HepG2 (cell line): Measurements from ENCODE around the gene VPS4A. TPM values are rescaled to one million over a fixed set of nuclear protein-coding genes. Genes with fewer than 3 reads are reported as not detected.
A peak's percentile ranks its signal among the peaks of the same experiment; 100 is the strongest.

ENCODE experiments used
- CCDC6 ChIP-seq: sonication (generic); formaldehyde crosslinking; IDR thresholded peaks from 2 replicates; pipeline ENCODE4 v1.8.1; 2022; ENCODE audit warnings: mild to moderate bottlenecking, missing genetic modification reagents, moderate library complexity
- KDM1A ChIP-seq: IDR thresholded peaks from 2 replicates; pipeline ENCODE4 v1.6.1; 2016; ENCODE audit warnings: missing compliant biosample characterization
- MAZ ChIP-seq, 2 experiments: sonication (generic) in 1 of 2; formaldehyde crosslinking in 1 of 2; IDR thresholded peaks; 2 replicates each; pipeline versions ENCODE4 v1.5.0 to v1.6.1; 2012 to 2020; ENCODE audit warnings: low read depth in 2 of 2, mild to moderate bottlenecking in 2 of 2, borderline replicate concordance in 1 of 2, improper control_type of control experiment in 1 of 2, low read length in 1 of 2, missing genetic modification reagents in 1 of 2, moderate library complexity in 1 of 2
- MIXL1 ChIP-seq: IDR thresholded peaks from 2 replicates; pipeline ENCODE4 v1.6.1; 2016
- POGZ ChIP-seq: sonication (generic); formaldehyde crosslinking; IDR thresholded peaks from 2 replicates; pipeline ENCODE4 v1.4.0; 2020; ENCODE audit warnings: mild to moderate bottlenecking, missing genetic modification reagents
- RBFOX2 ChIP-seq: fragments of 200-400 bp; formaldehyde crosslinking; IDR thresholded peaks from 2 replicates; pipeline ENCODE4 v1.6.1; 2017; ENCODE audit warnings: low read depth, mild to moderate bottlenecking, low read length
- SOX5 ChIP-seq: IDR thresholded peaks from 2 replicates; pipeline ENCODE4 v1.6.1; 2016; ENCODE audit warnings: borderline replicate concordance
- SP1 ChIP-seq, 2 experiments: fragments of 450-650 bp in 1 of 2; sonication (generic) in 1 of 2; formaldehyde crosslinking in 1 of 2; IDR thresholded peaks; 2 replicates each; pipeline versions ENCODE4 v1.4.0 to v1.6.1; 2016 to 2020; ENCODE audit warnings: missing genetic modification reagents in 1 of 2
- ZFP36 ChIP-seq: fragments of 150-350 bp; IDR thresholded peaks from 2 replicates; pipeline ENCODE4 v1.6.1; 2018; ENCODE audit warnings: borderline replicate concordance, low read length, low read depth; ENCODE audit not compliant: partially characterized antibody
- ZNF263 ChIP-seq: sonication (generic); formaldehyde crosslinking; IDR thresholded peaks from 2 replicates; pipeline ENCODE4 v1.4.0; 2020; ENCODE audit warnings: missing genetic modification reagents
- ZNF296 ChIP-seq: sonication (generic); formaldehyde crosslinking; conservative IDR thresholded peaks from 2 replicates; pipeline ENCODE4 v1.5.0; 2020; ENCODE audit warnings: mild to moderate bottlenecking, missing genetic modification reagents
- ZSCAN9 ChIP-seq: IDR thresholded peaks from 2 replicates; pipeline ENCODE4 v1.6.1; 2016; ENCODE audit warnings: borderline replicate concordance
- polyA plus RNA-seq, 8 experiments: library from polyadenylated mRNA; depleted of rRNA in 3 of 8; stranded (reverse) in 7 of 8; unstranded in 1 of 8; fragments of >200 nt; fragmentation: Illumina TruSeq in 4 of 8; extraction: Trizol in 4 of 8; gene quantifications; 2 replicates each; pipeline versions ENCODE4 v1.2.1 to v1.2.3, GENCODE V29; 2011 to 2016; ENCODE audit warnings: low read depth in 4 of 8, missing spikeins in 1 of 8, mixed read lengths in 1 of 8; ENCODE audit not compliant: insufficient read depth in 1 of 8
- total RNA-seq, 5 experiments: library from RNA; depleted of rRNA; stranded (reverse); fragments of >200 nt; fragmentation: Illumina TruSeq; extraction: Trizol; gene quantifications; 2 replicates each; pipeline ENCODE4 v1.2.3, GENCODE V29; 2016; ENCODE audit warnings: low read depth in 1 of 5
- TF ChIP-seq, protein P1 (sequence below), 2 experiments: sonication (generic) in 1 of 2; formaldehyde crosslinking in 1 of 2; IDR thresholded peaks; 2 replicates each; pipeline versions ENCODE4 v1.6.1 to v1.9.0; 2014 to 2022; ENCODE audit warnings: antibody characterized with exemption in 1 of 2, borderline replicate concordance in 1 of 2, inconsistent platforms in 1 of 2, low read depth in 1 of 2, missing genetic modification reagents in 1 of 2
- TF ChIP-seq, protein P2 (sequence below): sonication (generic); formaldehyde crosslinking; IDR thresholded peaks from 2 replicates; pipeline ENCODE4 v1.5.0; 2020; ENCODE audit warnings: mild to moderate bottlenecking, missing genetic modification reagents, borderline replicate concordance
- TF ChIP-seq, protein P3 (sequence below): IDR thresholded peaks from 2 replicates; pipeline ENCODE4 v1.6.1; 2016; ENCODE audit warnings: mild to moderate bottlenecking, missing biosample characterization, missing genetic modification reagents

The VPS4A gene
- total and polyA plus RNA-seq, 2 of the 13 experiments (the other 11 are each of a cell fraction or from before 2014, with no cell fraction given), result 13.2 to 27.9 TPM

DNA sequence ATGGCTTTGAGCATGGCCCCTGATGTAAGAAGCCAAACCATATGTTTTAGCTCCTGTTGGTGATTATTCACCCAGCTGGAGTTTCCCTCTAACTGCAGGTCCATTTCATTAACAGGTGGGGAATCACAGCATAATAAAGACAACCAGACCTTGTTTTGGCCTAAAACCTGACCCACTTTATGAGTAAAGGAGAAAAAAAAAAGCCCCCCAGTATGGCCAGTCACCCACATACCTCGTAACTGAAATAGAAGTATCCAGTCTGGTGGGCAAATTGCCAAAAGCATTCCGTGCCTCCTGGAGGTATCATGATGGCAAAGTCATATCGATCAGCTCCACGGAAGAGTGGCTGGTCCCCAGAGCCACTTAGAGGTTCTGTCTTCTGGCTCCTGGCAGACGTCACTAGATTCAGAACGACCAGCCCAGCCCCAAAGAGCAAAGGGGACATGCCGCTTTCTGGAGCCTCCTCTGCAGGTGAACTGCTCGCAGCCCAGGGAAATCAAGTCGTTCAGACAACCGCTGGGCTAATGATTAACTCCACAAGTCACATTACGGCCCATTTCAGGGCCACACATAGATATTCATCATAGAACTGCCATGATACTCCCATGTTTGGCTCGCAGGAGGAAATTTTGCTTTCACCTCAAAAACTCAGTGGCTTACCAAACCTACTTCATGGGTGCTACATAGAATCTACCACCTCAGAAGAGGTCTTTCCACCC is 40.3 kb downstream of the VPS4A start, which contains the start of gene TMED6 (continued):
- no peak for TF ChIP-seq SP1 (IDR thresholded peaks at IDR 0.05)
- no peak for TF ChIP-seq SP1 (CRISPR knock-in tag; IDR thresholded peaks at IDR 0.05)
- no peak for TF ChIP-seq CCDC6 (CRISPR knock-in tag)
- TF ChIP-seq, protein P1, sequence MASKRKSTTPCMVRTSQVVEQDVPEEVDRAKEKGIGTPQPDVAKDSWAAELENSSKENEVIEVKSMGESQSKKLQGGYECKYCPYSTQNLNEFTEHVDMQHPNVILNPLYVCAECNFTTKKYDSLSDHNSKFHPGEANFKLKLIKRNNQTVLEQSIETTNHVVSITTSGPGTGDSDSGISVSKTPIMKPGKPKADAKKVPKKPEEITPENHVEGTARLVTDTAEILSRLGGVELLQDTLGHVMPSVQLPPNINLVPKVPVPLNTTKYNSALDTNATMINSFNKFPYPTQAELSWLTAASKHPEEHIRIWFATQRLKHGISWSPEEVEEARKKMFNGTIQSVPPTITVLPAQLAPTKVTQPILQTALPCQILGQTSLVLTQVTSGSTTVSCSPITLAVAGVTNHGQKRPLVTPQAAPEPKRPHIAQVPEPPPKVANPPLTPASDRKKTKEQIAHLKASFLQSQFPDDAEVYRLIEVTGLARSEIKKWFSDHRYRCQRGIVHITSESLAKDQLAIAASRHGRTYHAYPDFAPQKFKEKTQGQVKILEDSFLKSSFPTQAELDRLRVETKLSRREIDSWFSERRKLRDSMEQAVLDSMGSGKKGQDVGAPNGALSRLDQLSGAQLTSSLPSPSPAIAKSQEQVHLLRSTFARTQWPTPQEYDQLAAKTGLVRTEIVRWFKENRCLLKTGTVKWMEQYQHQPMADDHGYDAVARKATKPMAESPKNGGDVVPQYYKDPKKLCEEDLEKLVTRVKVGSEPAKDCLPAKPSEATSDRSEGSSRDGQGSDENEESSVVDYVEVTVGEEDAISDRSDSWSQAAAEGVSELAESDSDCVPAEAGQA (IDR thresholded peaks at IDR 0.05; ENCODE audit: low read depth), result no peak
- TF ChIP-seq, protein P1 (CRISPR knock-in tag; IDR thresholded peaks at IDR 0.05; ENCODE audit: borderline replicate concordance), result no peak
- no peak for TF ChIP-seq RBFOX2
- TF ChIP-seq, protein P2, sequence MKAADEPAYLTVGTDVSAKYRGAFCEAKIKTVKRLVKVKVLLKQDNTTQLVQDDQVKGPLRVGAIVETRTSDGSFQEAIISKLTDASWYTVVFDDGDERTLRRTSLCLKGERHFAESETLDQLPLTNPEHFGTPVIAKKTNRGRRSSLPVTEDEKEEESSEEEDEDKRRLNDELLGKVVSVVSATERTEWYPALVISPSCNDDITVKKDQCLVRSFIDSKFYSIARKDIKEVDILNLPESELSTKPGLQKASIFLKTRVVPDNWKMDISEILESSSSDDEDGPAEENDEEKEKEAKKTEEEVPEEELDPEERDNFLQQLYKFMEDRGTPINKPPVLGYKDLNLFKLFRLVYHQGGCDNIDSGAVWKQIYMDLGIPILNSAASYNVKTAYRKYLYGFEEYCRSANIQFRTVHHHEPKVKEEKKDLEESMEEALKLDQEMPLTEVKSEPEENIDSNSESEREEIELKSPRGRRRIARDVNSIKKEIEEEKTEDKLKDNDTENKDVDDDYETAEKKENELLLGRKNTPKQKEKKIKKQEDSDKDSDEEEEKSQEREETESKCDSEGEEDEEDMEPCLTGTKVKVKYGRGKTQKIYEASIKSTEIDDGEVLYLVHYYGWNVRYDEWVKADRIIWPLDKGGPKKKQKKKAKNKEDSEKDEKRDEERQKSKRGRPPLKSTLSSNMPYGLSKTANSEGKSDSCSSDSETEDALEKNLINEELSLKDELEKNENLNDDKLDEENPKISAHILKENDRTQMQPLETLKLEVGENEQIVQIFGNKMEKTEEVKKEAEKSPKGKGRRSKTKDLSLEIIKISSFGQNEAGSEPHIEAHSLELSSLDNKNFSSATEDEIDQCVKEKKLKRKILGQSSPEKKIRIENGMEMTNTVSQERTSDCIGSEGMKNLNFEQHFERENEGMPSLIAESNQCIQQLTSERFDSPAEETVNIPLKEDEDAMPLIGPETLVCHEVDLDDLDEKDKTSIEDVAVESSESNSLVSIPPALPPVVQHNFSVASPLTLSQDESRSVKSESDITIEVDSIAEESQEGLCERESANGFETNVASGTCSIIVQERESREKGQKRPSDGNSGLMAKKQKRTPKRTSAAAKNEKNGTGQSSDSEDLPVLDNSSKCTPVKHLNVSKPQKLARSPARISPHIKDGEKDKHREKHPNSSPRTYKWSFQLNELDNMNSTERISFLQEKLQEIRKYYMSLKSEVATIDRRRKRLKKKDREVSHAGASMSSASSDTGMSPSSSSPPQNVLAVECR (CRISPR knock-in tag), result peak; percentile 49; the same call in 1 of the 2 replicates
- no peak for TF ChIP-seq KDM1A (CRISPR knock-in tag)
- TF ChIP-seq ZSCAN9 (CRISPR knock-in tag), result peak; percentile 62; the same call in 1 of the 2 replicates
- TF ChIP-seq MIXL1, result peak; percentile 30; the same call in 1 of the 2 replicates
- TF ChIP-seq, protein P3, sequence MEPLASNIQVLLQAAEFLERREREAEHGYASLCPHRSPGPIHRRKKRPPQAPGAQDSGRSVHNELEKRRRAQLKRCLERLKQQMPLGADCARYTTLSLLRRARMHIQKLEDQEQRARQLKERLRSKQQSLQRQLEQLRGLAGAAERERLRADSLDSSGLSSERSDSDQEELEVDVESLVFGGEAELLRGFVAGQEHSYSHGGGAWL (CRISPR knock-in tag), result no peak
- TF ChIP-seq ZFP36, result no peak
- TF ChIP-seq SOX5 (CRISPR knock-in tag), result no peak
- TF ChIP-seq ZNF263 (CRISPR knock-in tag), result no peak
- no peak for TF ChIP-seq MAZ (IDR thresholded peaks at IDR 0.05; ENCODE audit: borderline replicate concordance, low read depth, low read length)
- 0 out of 2 replicates have a peak, but pooled peaks have one; percentile 34 for TF ChIP-seq MAZ (CRISPR knock-in tag; IDR thresholded peaks at IDR 0.05; ENCODE audit: low read depth)
- TF ChIP-seq POGZ (CRISPR knock-in tag), result peak; percentile 48; the same call in 1 of the 2 replicates
- TF ChIP-seq ZNF296 (CRISPR knock-in tag), result no peak
